CD14-positive monocyte (primary cell): ENCODE results near the gene GK2. TPM values are rescaled to one million over a fixed set of nuclear protein-coding genes. Genes with fewer than 3 reads are reported as not detected.

ENCODE experiments used
- DNase-seq, 3 donors: peaks; one replicate each; pipeline ENCODE4 v3.0.0-alpha.2; 2011 to 2022
- H2AFZ ChIP-seq: 2 replicates; pipeline ENCODE4 v1.6.0; 2012; ENCODE audit warnings: mild to moderate bottlenecking, low read depth, low read length, inconsistent platforms; ENCODE audit not compliant: insufficient read depth, poor library complexity, severe bottlenecking
- H3K27ac ChIP-seq, 2 donors: 1 replicate in 1 of 2; 2 replicates in 1 of 2; pipeline ENCODE4 v1.5.1; 2012 to 2013; ENCODE audit warnings: low read length in 2 of 2, control low read depth in 1 of 2, inconsistent platforms in 1 of 2, low read depth in 1 of 2, mild to moderate bottlenecking in 1 of 2
- H3K27me3 ChIP-seq, 2 donors: one replicate each; pipeline versions ENCODE4 v1.6.0 to v1.6.1; 2011 to 2013; ENCODE audit warnings: low read length in 2 of 2; ENCODE audit not compliant: control insufficient read depth in 2 of 2, insufficient read depth in 2 of 2
- H3K36me3 ChIP-seq, 2 donors: replicated peaks in 1 of 2; 1 replicate in 1 of 2; 2 replicates in 1 of 2; pipeline versions ENCODE4 v1.5.1 to v1.6.1; 2012 to 2013; ENCODE audit warnings: low read length in 2 of 2, control low read depth in 1 of 2, inconsistent platforms in 1 of 2, mild to moderate bottlenecking in 1 of 2; ENCODE audit not compliant: insufficient read depth in 2 of 2, control insufficient read depth in 1 of 2
- H3K4me1 ChIP-seq, 2 donors: 1 replicate in 1 of 2; 2 replicates in 1 of 2; pipeline versions ENCODE4 v1.5.1 to v1.6.1; 2012 to 2013; ENCODE audit warnings: low read length in 2 of 2, control low read depth in 1 of 2, inconsistent platforms in 1 of 2, mild to moderate bottlenecking in 1 of 2, moderate library complexity in 1 of 2; ENCODE audit not compliant: insufficient read depth in 2 of 2, control insufficient read depth in 1 of 2
- H3K4me2 ChIP-seq: replicated peaks from 2 replicates; pipeline ENCODE3; 2012; ENCODE audit warnings: low read length, moderate library complexity, mild to moderate bottlenecking; ENCODE audit not compliant: poor library complexity, severe bottlenecking; ENCODE audit errors: extremely low read depth
- H3K4me3 ChIP-seq, 3 experiments: fragments of 200-600 bp in 1 of 3; sonication (generic) in 1 of 3; replicated peaks in 1 of 3; 1 replicate in 2 of 3; 2 replicates in 1 of 3; pipeline ENCODE4 v1.5.1; 2011 to 2013; ENCODE audit warnings: low read length in 3 of 3, mild to moderate bottlenecking in 3 of 3, control low read depth in 2 of 3, low read depth in 2 of 3, inconsistent platforms in 1 of 3, moderate library complexity in 1 of 3
- H3K79me2 ChIP-seq: 2 replicates; pipeline ENCODE4 v1.6.0; 2012; ENCODE audit warnings: mild to moderate bottlenecking, control low read depth, inconsistent platforms, low read length, moderate library complexity; ENCODE audit not compliant: insufficient read depth
- H3K9ac ChIP-seq: 2 replicates; pipeline ENCODE4 v1.6.0; 2017; ENCODE audit warnings: low read length, mild to moderate bottlenecking; ENCODE audit not compliant: insufficient read depth, poor library complexity, severe bottlenecking
- H3K9me3 ChIP-seq, 2 donors: replicated peaks in 1 of 2; 1 replicate in 1 of 2; 2 replicates in 1 of 2; pipeline versions ENCODE4 v1.5.1 to v1.6.1; 2012 to 2013; ENCODE audit warnings: low read length in 2 of 2, control low read depth in 1 of 2; ENCODE audit not compliant: control insufficient read depth in 1 of 2, insufficient read depth in 1 of 2
- H4K20me1 ChIP-seq: 2 replicates; pipeline ENCODE4 v1.6.0; 2012; ENCODE audit warnings: mild to moderate bottlenecking, low read length, control low read depth, moderate library complexity; ENCODE audit not compliant: insufficient read depth
- H3K27ac Mint-ChIP-seq, 7 donors: one replicate each; pipeline ENCODE4 v1.8.0; 2020; ENCODE audit warnings: mild to moderate bottlenecking in 7 of 7, mixed read lengths in 7 of 7, moderate library complexity in 6 of 7, inconsistent platforms in 2 of 7
- H3K27me3 Mint-ChIP-seq, 3 donors: one replicate each; pipeline ENCODE4 v1.8.0; 2021 to 2022; ENCODE audit warnings: low read depth in 3 of 3, mild to moderate bottlenecking in 3 of 3, mixed read lengths in 3 of 3, moderate library complexity in 3 of 3, inconsistent platforms in 1 of 3
- H3K36me3 Mint-ChIP-seq, 2 donors: one replicate each; pipeline ENCODE4 v1.8.0; 2020; ENCODE audit warnings: mixed read lengths in 2 of 2, inconsistent platforms in 1 of 2, mild to moderate bottlenecking in 1 of 2
- H3K4me1 Mint-ChIP-seq: one replicate; pipeline ENCODE4 v1.8.0; 2020; ENCODE audit warnings: mild to moderate bottlenecking, mixed read lengths
- H3K4me3 Mint-ChIP-seq, 2 donors: one replicate each; pipeline ENCODE4 v1.8.0; 2020; ENCODE audit warnings: mild to moderate bottlenecking in 2 of 2, mixed read lengths in 2 of 2, moderate library complexity in 1 of 2
- H3K9me3 Mint-ChIP-seq, 7 donors: one replicate each; pipeline ENCODE4 v1.8.0; 2020 to 2022; ENCODE audit warnings: mixed read lengths in 7 of 7, mild to moderate bottlenecking in 6 of 7, moderate library complexity in 6 of 7, inconsistent platforms in 2 of 7
- WGBS: methylation state at CpG from one replicate; pipeline ENCODE4 v1.1.5; 2013; ENCODE audit warnings: missing lambda C conversion rate; ENCODE audit not compliant: insufficient coverage; 5-methylcytosine and 5-hydroxymethylcytosine counted together
- intact Hi-C, 2 donors: fragments of 100-400 bp; cut with micrococcal nuclease; formaldehyde crosslinking; loops; one replicate each; pipeline versions ENCODE4 v1.15.0 to v1.15.1; 2023
- polyA plus RNA-seq, 3 donors: library from polyadenylated mRNA; depleted of rRNA in 1 of 3; unstranded in 2 of 3; stranded (reverse) in 1 of 3; fragments of 300-500 nt in 2 of 3; fragments of >200 nt in 1 of 3; fragmentation: Illumina TruSeq in 2 of 3; gene quantifications; 1 replicate in 2 of 3; 2 replicates in 1 of 3; pipeline ENCODE4 v1.2.3, GENCODE V29; 2012 to 2021
- TF ChIP-seq, protein P1 (sequence below): fragments of 200-600 bp; IDR thresholded peaks from one replicate; pipeline ENCODE4 v1.8.0; 2022; ENCODE audit warnings: antibody characterized with exemption, mild to moderate bottlenecking

GK2 gene
- polyA plus RNA-seq, 3 donors: not detected

DNA sequence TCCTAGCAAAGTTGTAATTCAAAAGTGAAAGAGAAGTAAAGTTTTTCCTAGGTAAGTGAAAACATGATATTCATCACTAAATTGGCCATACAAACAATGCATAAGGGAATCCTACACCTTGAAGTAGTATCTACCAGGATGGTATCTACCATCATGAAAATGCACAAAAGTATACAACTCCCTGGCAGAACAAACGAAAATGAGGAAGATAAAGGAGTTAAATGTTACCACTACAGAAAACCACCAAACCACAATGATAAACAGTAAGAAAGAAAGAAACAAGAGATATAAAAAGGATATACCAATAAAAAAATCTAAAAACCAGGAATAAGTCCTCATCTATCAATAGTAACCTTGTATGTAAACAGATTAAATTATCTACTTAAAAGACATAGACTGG is 26.9 kb downstream of the GK2 start:
- Histone ChIP-seq H3K4me2 (no peak overlapping the region), H4K20me1 (no peaks in the 10 kb centered on the region), H3K27ac (no peak overlapping the region), H3K36me3 (no peaks in the 10 kb centered on the region), H2AFZ (no peak overlapping the region), H3K9me3 (no peaks in the 10 kb centered on the region), H3K79me2 (no peaks in the 10 kb centered on the region), H3K27me3 (no peaks in the 10 kb centered on the region), H3K4me1 (no peaks in the 10 kb centered on the region), H3K9ac (no peak overlapping the region), H3K4me3 (no peak overlapping the region)
- intact Hi-C loops: no loop called here
- Mint-ChIP-seq H3K4me1 (peaks cover 2% of the 10 kb centered on the region), H3K27ac (no peak overlapping the region), H3K4me3 (no peak overlapping the region), H3K36me3 (no peaks in the 10 kb centered on the region), H3K9me3 (peaks cover 0 to 5% (median 0%) of the 10 kb centered on the region in 7 donors), H3K27me3 (no peaks in the 10 kb centered on the region)
- no CpG with 5 or more reads among the region's 1 CpG for WGBS
- DNase-seq: no peak
- TF ChIP-seq, protein P1, sequence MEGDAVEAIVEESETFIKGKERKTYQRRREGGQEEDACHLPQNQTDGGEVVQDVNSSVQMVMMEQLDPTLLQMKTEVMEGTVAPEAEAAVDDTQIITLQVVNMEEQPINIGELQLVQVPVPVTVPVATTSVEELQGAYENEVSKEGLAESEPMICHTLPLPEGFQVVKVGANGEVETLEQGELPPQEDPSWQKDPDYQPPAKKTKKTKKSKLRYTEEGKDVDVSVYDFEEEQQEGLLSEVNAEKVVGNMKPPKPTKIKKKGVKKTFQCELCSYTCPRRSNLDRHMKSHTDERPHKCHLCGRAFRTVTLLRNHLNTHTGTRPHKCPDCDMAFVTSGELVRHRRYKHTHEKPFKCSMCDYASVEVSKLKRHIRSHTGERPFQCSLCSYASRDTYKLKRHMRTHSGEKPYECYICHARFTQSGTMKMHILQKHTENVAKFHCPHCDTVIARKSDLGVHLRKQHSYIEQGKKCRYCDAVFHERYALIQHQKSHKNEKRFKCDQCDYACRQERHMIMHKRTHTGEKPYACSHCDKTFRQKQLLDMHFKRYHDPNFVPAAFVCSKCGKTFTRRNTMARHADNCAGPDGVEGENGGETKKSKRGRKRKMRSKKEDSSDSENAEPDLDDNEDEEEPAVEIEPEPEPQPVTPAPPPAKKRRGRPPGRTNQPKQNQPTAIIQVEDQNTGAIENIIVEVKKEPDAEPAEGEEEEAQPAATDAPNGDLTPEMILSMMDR: no peak

DNA sequence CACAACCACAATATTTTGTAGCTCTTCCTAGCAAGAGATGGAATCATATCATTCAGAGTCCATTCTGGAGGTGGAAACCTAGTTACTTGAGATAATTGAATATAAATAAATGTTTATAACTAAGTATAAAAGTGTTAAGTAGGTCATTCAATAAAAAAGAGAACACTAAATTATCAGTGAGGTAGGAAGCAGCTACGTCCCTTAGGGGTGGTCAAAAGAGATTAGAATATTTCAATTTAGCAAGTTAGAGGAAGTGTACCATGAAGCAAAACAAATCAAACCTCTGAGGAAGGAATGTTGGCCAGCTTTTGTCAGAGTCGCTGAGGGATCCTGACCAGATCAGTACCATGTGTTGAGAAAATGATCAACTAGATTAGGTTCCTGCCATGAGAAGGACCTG is 38.0 kb downstream of the GK2 start:
- no peaks in the 10 kb centered on the region for H3K27me3 Mint-ChIP-seq
- H3K27ac Mint-ChIP-seq: no peak overlapping the region
- TF ChIP-seq, protein P1: no peak
- no peaks in the 10 kb centered on the region for H3K27me3 ChIP-seq
- H3K4me1 ChIP-seq: no peaks in the 10 kb centered on the region
- no peak overlapping the region for H3K4me3 ChIP-seq
- no peak for DNase-seq
- no peak overlapping the region for H3K9ac ChIP-seq
- no peaks in the 10 kb centered on the region for H3K36me3 ChIP-seq
- no peaks in the 10 kb centered on the region for H3K36me3 Mint-ChIP-seq
- WGBS: 17% methylated on average over 2 of the region's 2 CpGs
- no peaks in the 10 kb centered on the region for H4K20me1 ChIP-seq
- intact Hi-C loops: no loop called here
- no peak overlapping the region for H3K27ac ChIP-seq
- H3K79me2 ChIP-seq: no peaks in the 10 kb centered on the region
- H3K4me1 Mint-ChIP-seq: no peaks in the 10 kb centered on the region
- H3K9me3 Mint-ChIP-seq: peaks cover 1 to 4% (median 2%) of the 10 kb centered on the region in 7 donors
- H3K9me3 ChIP-seq: no peaks in the 10 kb centered on the region
- H3K4me3 Mint-ChIP-seq: no peak overlapping the region
- no peak overlapping the region for H3K4me2 ChIP-seq
- no peak overlapping the region for H2AFZ ChIP-seq
